ENCODE measurements around the gene NR5A1.

Gene NR5A1

GRCh38 chr9:124498040-124498439 is 9.2 kb downstream of the NR5A1 start:
- no peak for DNase-seq

- DNase-seq = no peak
These were observed 9.8 kb downstream of the NR5A1 start for GRCh38 chr9:124497441-124497840.

- DNase-seq = no peak
These were observed 10.7 kb downstream of the NR5A1 start for GRCh38 chr9:124496463-124496862.

- DNase-seq = no peak
These were observed 11.1 kb downstream of the NR5A1 start for GRCh38 chr9:124496075-124496449.

- DNase-seq = no peak
These were observed 11.8 kb downstream of the NR5A1 start for GRCh38 chr9:124495126-124496074.

- no peak for DNase-seq
These were observed 13.3 kb downstream of the NR5A1 start for GRCh38 chr9:124493794-124494479.

GRCh38 chr9:124493218-124493617 is 14.0 kb downstream of the NR5A1 start:
- DNase-seq = no peak

GRCh38 chr9:124492818-124493217 is 14.4 kb downstream of the NR5A1 start:
- DNase-seq = no peak

GRCh38 chr9:124491049-124491975 is 15.9 kb downstream of the NR5A1 start:
- DNase-seq = no peak

GRCh38 chr9:124490004-124490403 is 17.2 kb downstream of the NR5A1 start:
- DNase-seq = no peak

- DNase-seq = no peak
These were observed 18.0 kb downstream of the NR5A1 start for GRCh38 chr9:124489222-124489621.

GRCh38 chr9:124488641-124489210 is 18.5 kb downstream of the NR5A1 start:
- DNase-seq = no peak

- DNase-seq = no peak
These were observed 19.7 kb downstream of the NR5A1 start for GRCh38 chr9:124487260-124488182.

- DNase-seq = no peak
These were observed 20.4 kb downstream of the NR5A1 start for GRCh38 chr9:124486778-124487259.

- no peak for DNase-seq
These were observed 21.3 kb downstream of the NR5A1 start for GRCh38 chr9:124485936-124486335.

- no peak for DNase-seq
These were observed 22.0 kb downstream of the NR5A1 start for GRCh38 chr9:124485201-124485600.

GRCh38 chr9:124483481-124483880 is 23.7 kb downstream of the NR5A1 start:
- DNase-seq = no peak

- DNase-seq = no peak
These were observed 24.7 kb downstream of the NR5A1 start for GRCh38 chr9:124482431-124483031.

GRCh38 chr9:124481115-124481514 is 26.1 kb downstream of the NR5A1 start:
- DNase-seq = no peak

GRCh38 chr9:124480621-124480981 is 26.6 kb downstream of the NR5A1 start:
- DNase-seq = no peak

All from NCI-H446 treated with DMSO at 0.1 percent for 48 hours (cell line).